IMR-90 (cell line): ENCODE results near the gene RHBDL3. TPM values are rescaled to one million over a fixed set of nuclear protein-coding genes. Genes with fewer than 3 reads are reported as not detected.

Experiments used
- ATAC-seq: fragments of 200-7000 bp; cut with Tn5 transposase; 2 replicates; pipeline ENCODE4 v1.9.1; 2020; ENCODE audit warnings: low read depth, mild to moderate bottlenecking, moderate library complexity
- BruUV-seq: library from RNA; stranded (reverse); fragments of 400-500 nt; replicated peaks from 2 replicates; lab custom pipeline; 2021; lab: Mats Ljungman, UMichigan
- CTCF ChIA-PET: fragments of 300-600 bp; formaldehyde crosslinking; extraction: SDS; loops from one replicate; lab custom pipeline; 2021; ENCODE audit warnings: antibody characterized with exemption; lab: Yijun Ruan, JAX
- POLR2A ChIA-PET: fragments of 300-600 bp; sonication (Branson Sonifier 250); formaldehyde crosslinking; loops from one replicate; lab custom pipeline; 2022; ENCODE audit warnings: antibody characterized with exemption; ENCODE audit not compliant: unreplicated experiment; lab: Charles Lee
- DNase-seq: peaks from one replicate; pipeline ENCODE4 v3.0.0; 2013
- H2AFZ ChIP-seq: replicated peaks from 2 replicates; pipeline ENCODE3; 2013; ENCODE audit warnings: low read length, mild to moderate bottlenecking; ENCODE audit not compliant: poor library complexity
- H2AK5ac ChIP-seq: 2 replicates; pipeline ENCODE4 v1.6.1; 2013; ENCODE audit warnings: low read depth, low read length, inconsistent platforms
- H2AK9ac ChIP-seq: replicated peaks from 2 replicates; pipeline ENCODE3; 2013; ENCODE audit warnings: mild to moderate bottlenecking, low read depth, low read length, moderate library complexity; ENCODE audit not compliant: poor library complexity
- H2BK120ac ChIP-seq: 2 replicates; pipeline ENCODE4 v1.6.1; 2013; ENCODE audit warnings: low read depth, low read length, inconsistent platforms
- H2BK15ac ChIP-seq: 3 replicates; pipeline ENCODE4 v1.6.1; 2013; ENCODE audit warnings: low read depth, low read length, inconsistent platforms
- H2BK20ac ChIP-seq: 2 replicates; pipeline ENCODE4 v1.6.1; 2013; ENCODE audit warnings: low read depth, mild to moderate bottlenecking, inconsistent platforms, low read length, moderate library complexity
- H2BK5ac ChIP-seq: 2 replicates; pipeline ENCODE4 v1.6.1; 2013; ENCODE audit warnings: mild to moderate bottlenecking, low read depth, low read length, inconsistent platforms; ENCODE audit not compliant: poor library complexity, severe bottlenecking
- H3K14ac ChIP-seq: replicated peaks from 2 replicates; pipeline ENCODE4 v1.6.1; 2013; ENCODE audit warnings: low read depth, low read length, inconsistent platforms
- H3K18ac ChIP-seq: 2 replicates; pipeline ENCODE4 v1.6.1; 2013; ENCODE audit warnings: low read depth, low read length, control low read depth
- H3K23ac ChIP-seq: 2 replicates; pipeline ENCODE4 v1.6.1; 2013; ENCODE audit warnings: low read depth, low read length, inconsistent platforms
- H3K27ac ChIP-seq: 2 replicates; pipeline ENCODE4 v1.5.1; 2013; ENCODE audit warnings: mild to moderate bottlenecking, control low read depth, low read length; ENCODE audit not compliant: insufficient read depth
- H3K27me3 ChIP-seq: 2 replicates; pipeline ENCODE4 v1.6.1; 2013; ENCODE audit warnings: low read length; ENCODE audit not compliant: control insufficient read depth, insufficient read depth
- H3K36me3 ChIP-seq: 2 replicates; pipeline ENCODE4 v1.6.1; 2013; ENCODE audit warnings: low read length, mixed read lengths; ENCODE audit not compliant: control insufficient read depth, insufficient read depth
- H3K4ac ChIP-seq: 2 replicates; pipeline ENCODE4 v1.6.1; 2013; ENCODE audit warnings: low read depth, low read length, inconsistent platforms
- H3K4me1 ChIP-seq: 2 replicates; pipeline ENCODE4 v1.6.1; 2013; ENCODE audit warnings: low read length, mixed read lengths; ENCODE audit not compliant: control insufficient read depth, insufficient read depth
- H3K4me2 ChIP-seq: 2 replicates; pipeline ENCODE4 v1.6.1; 2013; ENCODE audit warnings: low read depth, mild to moderate bottlenecking, control low read depth, low read length, moderate library complexity
- H3K4me3 ChIP-seq: 2 replicates; pipeline ENCODE4 v1.5.1; 2013; ENCODE audit warnings: low read depth, mild to moderate bottlenecking, control low read depth, low read length, moderate library complexity; ENCODE audit not compliant: insufficient read depth
- H3K56ac ChIP-seq: 2 replicates; pipeline ENCODE4 v1.6.1; 2013; ENCODE audit warnings: low read length, inconsistent platforms; ENCODE audit not compliant: insufficient read depth; ENCODE audit errors: extremely low read depth
- H3K79me1 ChIP-seq, 2 experiments: 2 replicates each; pipeline ENCODE4 v1.6.1; 2013; ENCODE audit warnings: low read length in 2 of 2, inconsistent platforms in 1 of 2, low read depth in 1 of 2
- H3K9ac ChIP-seq: 2 replicates; pipeline ENCODE4 v1.6.1; 2013; ENCODE audit warnings: low read depth, low read length, control low read depth
- H3K9me1 ChIP-seq: 2 replicates; pipeline ENCODE4 v1.6.1; 2013; ENCODE audit warnings: low read length, inconsistent platforms; ENCODE audit not compliant: insufficient read depth
- H3K9me3 ChIP-seq: 2 replicates; pipeline ENCODE4 v1.6.1; 2013; ENCODE audit warnings: low read length; ENCODE audit not compliant: control insufficient read depth, insufficient read depth
- H4K20me1 ChIP-seq: 2 replicates; pipeline ENCODE4 v1.6.1; 2013; ENCODE audit warnings: low read length, inconsistent platforms; ENCODE audit not compliant: insufficient read depth
- H4K5ac ChIP-seq: 2 replicates; pipeline ENCODE4 v1.6.1; 2013; ENCODE audit warnings: mild to moderate bottlenecking, low read depth, low read length, control low read depth
- H4K8ac ChIP-seq, 2 experiments: 2 replicates each; pipeline ENCODE4 v1.6.1; 2013; ENCODE audit warnings: low read depth in 2 of 2, low read length in 2 of 2, control low read depth in 1 of 2, inconsistent platforms in 1 of 2
- H4K91ac ChIP-seq: 2 replicates; pipeline ENCODE4 v1.6.1; 2013; ENCODE audit warnings: low read depth, low read length, inconsistent platforms; ENCODE audit not compliant: insufficient read depth
- BHLHE40 ChIP-seq: fragments of 150-350 bp; IDR thresholded peaks from 2 replicates; pipeline ENCODE4 v1.6.1; 2016; ENCODE audit warnings: mild to moderate bottlenecking, low read depth, low read length
- CEBPB ChIP-seq: IDR thresholded peaks from 2 replicates; pipeline ENCODE4 v1.6.1; 2012; ENCODE audit warnings: low read depth, low read length, improper control_type of control experiment
- CHD1 ChIP-seq: IDR thresholded peaks from 2 replicates; pipeline ENCODE4 v1.6.1; 2012; ENCODE audit warnings: low read depth, low read length, improper control_type of control experiment
- FOS ChIP-seq: fragments of 150-350 bp; IDR thresholded peaks from 2 replicates; pipeline ENCODE4 v1.6.1; 2016; ENCODE audit warnings: low read depth, low read length
- MAFK ChIP-seq: IDR thresholded peaks from 2 replicates; pipeline ENCODE4 v1.6.1; 2012; ENCODE audit warnings: low read depth, low read length, improper control_type of control experiment
- MAZ ChIP-seq: IDR thresholded peaks from 2 replicates; pipeline ENCODE4 v1.6.1; 2012; ENCODE audit warnings: low read depth, mild to moderate bottlenecking, low read length, improper control_type of control experiment, moderate library complexity, borderline replicate concordance
- MXI1 ChIP-seq: IDR thresholded peaks from 2 replicates; pipeline ENCODE4 v1.6.1; 2012; ENCODE audit warnings: low read depth, mild to moderate bottlenecking, low read length, moderate library complexity, borderline replicate concordance
- NFE2L2 ChIP-seq: fragments of 150-350 bp; IDR thresholded peaks from 2 replicates; pipeline ENCODE4 v1.6.1; 2016; ENCODE audit warnings: low read depth, mild to moderate bottlenecking, low read length
- POLR2A ChIP-seq: IDR thresholded peaks from 2 replicates; pipeline ENCODE4 v1.6.1; 2012; ENCODE audit warnings: mild to moderate bottlenecking, low read depth, low read length
- RAD21 ChIP-seq: IDR thresholded peaks from 2 replicates; pipeline ENCODE4 v1.6.1; 2012; ENCODE audit warnings: low read length, improper control_type of control experiment
- RCOR1 ChIP-seq: IDR thresholded peaks from 2 replicates; pipeline ENCODE4 v1.6.1; 2012; ENCODE audit warnings: mild to moderate bottlenecking, low read length, improper control_type of control experiment; ENCODE audit not compliant: insufficient replicate concordance
- RFX5 ChIP-seq: IDR thresholded peaks from 2 replicates; pipeline ENCODE4 v1.8.0; 2012; ENCODE audit warnings: low read depth, mild to moderate bottlenecking, low read length, moderate library complexity
- SMC3 ChIP-seq: fragments of 150-350 bp; IDR thresholded peaks from 2 replicates; pipeline ENCODE4 v1.6.1; 2016; ENCODE audit warnings: low read depth, mild to moderate bottlenecking, antibody characterized with exemption, low read length, moderate library complexity
- WGBS, 2 experiments: methylation state at CpG; one replicate each; pipeline versions ENCODE4 v1.1.5 to v1.1.7; 2013; ENCODE audit warnings: missing lambda C conversion rate in 2 of 2; ENCODE audit not compliant: insufficient read length in 1 of 2; ENCODE audit errors: extremely low coverage in 2 of 2; 5-methylcytosine and 5-hydroxymethylcytosine counted together
- dilution Hi-C: fragments of 300-500 bp; cut with HindIII; formaldehyde crosslinking; loops from one replicate; pipeline ENCODE4 v1.14.3; 2018; ENCODE audit warnings: low sequenced_read_pairs; ENCODE audit not compliant: unreplicated experiment
- in situ Hi-C: fragments of 300-500 bp; cut with MboI; formaldehyde crosslinking; loops from 3 replicates; pipeline ENCODE4 v1.14.3; 2019; ENCODE audit warnings: low sequenced_read_pairs, inconsistent platforms, mixed read lengths
- intact Hi-C: fragments of 100-400 bp; cut with micrococcal nuclease; formaldehyde crosslinking; loops from 2 replicates; pipeline ENCODE4 v1.10.0; 2022
- polyA plus RNA-seq, 3 experiments: library from polyadenylated mRNA; depleted of rRNA; stranded (reverse); fragments of >200 nt; gene quantifications; 2 replicates each; pipeline ENCODE4 v1.2.3, GENCODE V29; 2012; ENCODE audit warnings: low replicate concordance in 1 of 3
- total RNA-seq: library from RNA; depleted of rRNA; stranded (reverse); fragments of >200 nt; gene quantifications from 2 replicates; pipeline ENCODE4 v1.2.3, GENCODE V29; 2012
- TF ChIP-seq, protein P1 (sequence below): conservative IDR thresholded peaks from 2 replicates; pipeline ENCODE4 v1.5.1; 2012; ENCODE audit warnings: mild to moderate bottlenecking, low read depth, low read length, improper control_type of control experiment
- TF ChIP-seq, protein P2 (sequence below): fragments of 150-350 bp; IDR thresholded peaks from 2 replicates; pipeline ENCODE4 v1.6.1; 2016; ENCODE audit warnings: low read depth, mild to moderate bottlenecking, low read length, moderate library complexity, borderline replicate concordance

RHBDL3 gene
- total and polyA plus RNA-seq, 2 of the 4 experiments (the other 2 are of a cell fraction), result 0.09 to 0.18 TPM

DNA sequence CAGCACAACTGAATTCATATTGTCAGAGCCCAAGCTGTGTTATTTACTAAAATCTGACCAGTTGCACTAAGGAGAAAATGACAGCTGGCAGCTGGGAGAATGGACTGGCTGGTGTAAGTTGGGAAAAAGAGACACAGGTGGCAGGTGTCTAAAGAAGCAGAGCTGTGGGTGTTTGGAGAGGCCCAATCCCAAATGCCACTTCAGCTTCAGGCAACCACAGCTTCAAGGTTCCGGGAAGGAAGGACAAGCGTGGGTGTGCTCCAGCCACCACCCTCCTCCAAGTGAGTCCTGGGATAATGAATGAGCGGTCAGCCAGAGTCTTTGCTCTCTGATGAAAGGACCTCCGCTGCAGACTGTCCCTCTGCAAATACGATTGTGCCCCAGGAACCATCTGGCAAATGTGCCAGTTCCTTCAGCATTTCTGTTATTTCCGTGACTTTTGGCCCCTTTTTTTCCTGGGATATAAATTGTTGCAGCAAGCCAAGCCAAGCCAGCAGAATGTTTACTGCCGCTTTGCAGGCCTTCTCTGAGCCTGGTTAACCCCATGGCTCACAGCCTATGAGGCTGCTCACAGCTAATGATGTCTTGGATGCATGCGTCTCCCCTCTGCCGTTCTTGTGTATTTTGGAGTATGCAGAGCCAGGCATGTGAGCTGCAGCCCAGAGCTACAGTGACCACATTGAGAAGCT lies 9.5 kb upstream of the RHBDL3 start:
- Histone ChIP-seq H3K9ac (no peak overlapping the region), H3K4ac (no peak overlapping the region), H2BK15ac (no peak overlapping the region), H2BK20ac (no peak overlapping the region), H4K91ac (no peak overlapping the region), H4K20me1 (no peaks in the 10 kb centered on the region), H3K27me3 (peaks cover 11% of the 10 kb centered on the region; the same call in 1 of the 2 replicates), H3K9me1 (peaks cover 3% of the 10 kb centered on the region; the same call in 1 of the 2 replicates), H3K56ac (no peak overlapping the region), H3K79me1 (no peaks in the 10 kb centered on the region), H4K5ac (no peak overlapping the region), H3K9me3 (no peaks in the 10 kb centered on the region), H2AK5ac (no peak overlapping the region), H3K4me2 (no peak overlapping the region; the same call in 1 of the 2 replicates), H2AFZ (peak overlapping the region; percentile 5), H4K8ac (no peak overlapping the region), H2BK120ac (no peak overlapping the region), H3K36me3 (no peaks in the 10 kb centered on the region), H3K4me1 (peaks cover 6% of the 10 kb centered on the region; the same call in 1 of the 2 replicates), H3K27ac (no peak overlapping the region), H2BK5ac (no peak overlapping the region), H3K18ac (no peak overlapping the region), H2AK9ac (no peak overlapping the region), H3K4me3 (no peak overlapping the region), H3K14ac (no peak overlapping the region), H3K23ac (no peak overlapping the region)
- intact Hi-C loops (loop anchor here (10.0 kb wide), 1 partner anchor 189 kb away; the partner anchor contains the start of gene PSMD11), dilution Hi-C loops (no loop called here), in situ Hi-C loops (no loop called here)
- WGBS, 2 experiments, result 0% methylated on average over 1 of the region's 9 CpGs; no CpG with 5 or more reads in 1 of the 2 experiments
- no TSS peak for BruUV-seq
- ATAC-seq, result peak; percentile 55
- CTCF ChIA-PET, result no interaction called here
- POLR2A ChIA-PET, result no interaction called here
- peak; percentile 24 for DNase-seq
- no peak for TF ChIP-seq FOS
- no peak for TF ChIP-seq RAD21
- TF ChIP-seq BHLHE40, result no peak
- TF ChIP-seq MXI1, result no peak
- no peak for TF ChIP-seq CHD1
- TF ChIP-seq, protein P1, sequence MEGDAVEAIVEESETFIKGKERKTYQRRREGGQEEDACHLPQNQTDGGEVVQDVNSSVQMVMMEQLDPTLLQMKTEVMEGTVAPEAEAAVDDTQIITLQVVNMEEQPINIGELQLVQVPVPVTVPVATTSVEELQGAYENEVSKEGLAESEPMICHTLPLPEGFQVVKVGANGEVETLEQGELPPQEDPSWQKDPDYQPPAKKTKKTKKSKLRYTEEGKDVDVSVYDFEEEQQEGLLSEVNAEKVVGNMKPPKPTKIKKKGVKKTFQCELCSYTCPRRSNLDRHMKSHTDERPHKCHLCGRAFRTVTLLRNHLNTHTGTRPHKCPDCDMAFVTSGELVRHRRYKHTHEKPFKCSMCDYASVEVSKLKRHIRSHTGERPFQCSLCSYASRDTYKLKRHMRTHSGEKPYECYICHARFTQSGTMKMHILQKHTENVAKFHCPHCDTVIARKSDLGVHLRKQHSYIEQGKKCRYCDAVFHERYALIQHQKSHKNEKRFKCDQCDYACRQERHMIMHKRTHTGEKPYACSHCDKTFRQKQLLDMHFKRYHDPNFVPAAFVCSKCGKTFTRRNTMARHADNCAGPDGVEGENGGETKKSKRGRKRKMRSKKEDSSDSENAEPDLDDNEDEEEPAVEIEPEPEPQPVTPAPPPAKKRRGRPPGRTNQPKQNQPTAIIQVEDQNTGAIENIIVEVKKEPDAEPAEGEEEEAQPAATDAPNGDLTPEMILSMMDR, result no peak
- no peak for TF ChIP-seq POLR2A
- no peak for TF ChIP-seq RCOR1
- TF ChIP-seq NFE2L2, result no peak
- TF ChIP-seq, protein P2, sequence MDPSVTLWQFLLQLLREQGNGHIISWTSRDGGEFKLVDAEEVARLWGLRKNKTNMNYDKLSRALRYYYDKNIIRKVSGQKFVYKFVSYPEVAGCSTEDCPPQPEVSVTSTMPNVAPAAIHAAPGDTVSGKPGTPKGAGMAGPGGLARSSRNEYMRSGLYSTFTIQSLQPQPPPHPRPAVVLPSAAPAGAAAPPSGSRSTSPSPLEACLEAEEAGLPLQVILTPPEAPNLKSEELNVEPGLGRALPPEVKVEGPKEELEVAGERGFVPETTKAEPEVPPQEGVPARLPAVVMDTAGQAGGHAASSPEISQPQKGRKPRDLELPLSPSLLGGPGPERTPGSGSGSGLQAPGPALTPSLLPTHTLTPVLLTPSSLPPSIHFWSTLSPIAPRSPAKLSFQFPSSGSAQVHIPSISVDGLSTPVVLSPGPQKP, result no peak
- TF ChIP-seq MAFK, result no peak
- TF ChIP-seq CEBPB, result no peak
- TF ChIP-seq MAZ, result no peak
- no peak for TF ChIP-seq SMC3
- TF ChIP-seq RFX5, result no peak
